RWPE2 (cell line): ENCODE results near the gene NRG2.
A peak's percentile ranks its signal among the peaks of the same experiment; 100 is the strongest.

ENCODE experiments used
- ATAC-seq: fragments of 200-7000 bp; cut with Tn5 transposase; 3 replicates; pipeline ENCODE4 v1.9.1; 2021; ENCODE audit warnings: low read depth
- DNase-seq: peaks from one replicate; pipeline ENCODE4 v3.0.0-alpha.2; 2020; ENCODE audit warnings: low spot score
- H3K27ac ChIP-seq: fragments of 450-650 bp; 2 replicates; pipeline ENCODE4 v1.5.1; 2017; ENCODE audit warnings: mild to moderate bottlenecking; ENCODE audit not compliant: poor library complexity, severe bottlenecking
- H3K27me3 ChIP-seq: fragments of 250-450 bp; sonication (Bioruptor Pico); 2 replicates; pipeline ENCODE4 v1.5.1; 2021; ENCODE audit warnings: mild to moderate bottlenecking, moderate library complexity; ENCODE audit not compliant: insufficient read depth, poor library complexity, severe bottlenecking
- H3K36me3 ChIP-seq: fragments of 250-450 bp; sonication (Bioruptor Pico); 2 replicates; pipeline ENCODE4 v1.5.1; 2020; ENCODE audit warnings: low read depth, mild to moderate bottlenecking, moderate library complexity
- H3K4me1 ChIP-seq: fragments of 250-450 bp; sonication (Bioruptor Pico); 2 replicates; pipeline ENCODE4 v1.5.1; 2021; ENCODE audit warnings: mild to moderate bottlenecking, moderate library complexity; ENCODE audit not compliant: insufficient read depth, poor library complexity, severe bottlenecking
- H3K4me3 ChIP-seq: fragments of 250-450 bp; sonication (Bioruptor Pico); 2 replicates; pipeline ENCODE4 v1.5.1; 2021; ENCODE audit warnings: mild to moderate bottlenecking, moderate library complexity; ENCODE audit not compliant: severe bottlenecking
- H3K9me3 ChIP-seq: fragments of 250-450 bp; sonication (Bioruptor Pico); 2 replicates; pipeline ENCODE4 v1.5.1; 2021; ENCODE audit warnings: mild to moderate bottlenecking, moderate library complexity; ENCODE audit not compliant: severe bottlenecking
- CTCF ChIP-seq: fragments of 450-650 bp; IDR thresholded peaks from one replicate; pipeline ENCODE4 v1.5.1; 2017; ENCODE audit warnings: mild to moderate bottlenecking, moderate library complexity; ENCODE audit not compliant: poor library complexity, severe bottlenecking

Gene NRG2

GRCh38 chr5:139872052-139872766, 170.9 kb downstream of the NRG2 start:
- no peak for DNase-seq
- no peak for TF ChIP-seq CTCF
- Histone ChIP-seq H3K4me3 (no peak overlapping the region), H3K27me3 (no peaks in the 10 kb centered on the region), H3K4me1 (peaks cover 8% of the 10 kb centered on the region), H3K27ac (no peak overlapping the region), H3K36me3 (no peaks in the 10 kb centered on the region), H3K9me3 (no peaks in the 10 kb centered on the region)
- ATAC-seq, result no peak

- H3K36me3 ChIP-seq, result no peaks in the 10 kb centered on the region
- H3K4me1 ChIP-seq, result peaks cover 2% of the 10 kb centered on the region
- 0 out of 3 replicates have a peak, but pooled peaks have one; percentile 17 for ATAC-seq
- H3K27me3 ChIP-seq, result no peaks in the 10 kb centered on the region
- DNase-seq, result no peak
- no peak for TF ChIP-seq CTCF
- no peaks in the 10 kb centered on the region for H3K9me3 ChIP-seq
- H3K27ac ChIP-seq, result no peak overlapping the region
- H3K4me3 ChIP-seq, result no peak overlapping the region
Measured at GRCh38 chr5:139871614-139872013, 171.5 kb downstream of the NRG2 start.

GRCh38 chr5:139870677-139871076, 172.4 kb downstream of the NRG2 start:
- ATAC-seq, result no peak

GRCh38 chr5:139869042-139869790, 173.9 kb downstream of the NRG2 start:
- no peak overlapping the region for H3K27ac ChIP-seq
- no peaks in the 10 kb centered on the region for H3K27me3 ChIP-seq
- H3K4me3 ChIP-seq, result no peak overlapping the region
- ATAC-seq (no peak), DNase-seq (no peak)
- no peak for TF ChIP-seq CTCF
- H3K4me1 ChIP-seq, result no peaks in the 10 kb centered on the region
- H3K9me3 ChIP-seq, result no peaks in the 10 kb centered on the region
- no peaks in the 10 kb centered on the region for H3K36me3 ChIP-seq

More at GRCh38 chr5:139870677-139871076, 172.4 kb downstream of the NRG2 start:
- no peaks in the 10 kb centered on the region for H3K4me1 ChIP-seq
- H3K36me3 ChIP-seq, result no peaks in the 10 kb centered on the region
- H3K4me3 ChIP-seq, result no peak overlapping the region
- DNase-seq, result no peak
- H3K9me3 ChIP-seq, result no peaks in the 10 kb centered on the region
- no peak for TF ChIP-seq CTCF
- H3K27me3 ChIP-seq, result no peaks in the 10 kb centered on the region
- H3K27ac ChIP-seq, result no peak overlapping the region

- Histone ChIP-seq H3K9me3 (no peaks in the 10 kb centered on the region), H3K4me1 (peaks cover 8% of the 10 kb centered on the region), H3K27ac (no peak overlapping the region), H3K27me3 (no peaks in the 10 kb centered on the region), H3K36me3 (no peaks in the 10 kb centered on the region), H3K4me3 (no peak overlapping the region)
- ATAC-seq, result no peak
- no peak for DNase-seq
- no peak for TF ChIP-seq CTCF
Measured at GRCh38 chr5:139867581-139867980, 175.5 kb downstream of the NRG2 start.
